ENCODE measurements around the gene STX18.
"Not testable (repeated sequence)": the region's sequence is repeated elsewhere in the genome, so short reads cannot be mapped to it uniquely, and the experiment has no call there.

GRCh38 chr4:4510641-4511040, 31.2 kb downstream of the STX18 start:
- TF ChIP-seq POLR2A, CTCF (IDR thresholded peaks at IDR 0.05): not testable (repeated sequence)
